ENCODE results near the gene KLHDC4. TPM values are rescaled to one million over a fixed set of nuclear protein-coding genes. Genes with fewer than 3 reads are reported as not detected.
"Not testable (repeated sequence)": the region's sequence is repeated elsewhere in the genome, so short reads cannot be mapped to it uniquely, and the experiment has no call there.

The KLHDC4 gene
- polyA plus RNA-seq, 1 donor, result 26.5 TPM

GRCh38 chr16:87684711-87685404 lies 80.9 kb downstream of the KLHDC4 start:
- DNase-seq (ENCODE audit: low read depth), result no peak

- DNase-seq (ENCODE audit: low read depth), result no peak
Observed at GRCh38 chr16:87684106-87684677, 81.6 kb downstream of the KLHDC4 start.

GRCh38 chr16:87682852-87683399 lies 82.9 kb downstream of the KLHDC4 start:
- no peak for DNase-seq (ENCODE audit: low read depth)

GRCh38 chr16:87681981-87682570 lies 83.7 kb downstream of the KLHDC4 start:
- DNase-seq (ENCODE audit: low read depth), result peak; percentile 40

GRCh38 chr16:87681051-87681602 lies 84.7 kb downstream of the KLHDC4 start:
- DNase-seq (ENCODE audit: low read depth), result not testable (repeated sequence)

- DNase-seq (ENCODE audit: low read depth), result no peak
Observed at GRCh38 chr16:87680272-87680644, 85.5 kb downstream of the KLHDC4 start.

- DNase-seq (ENCODE audit: low read depth), result no peak
Observed at GRCh38 chr16:87679593-87680271, 86.1 kb downstream of the KLHDC4 start.

- DNase-seq (ENCODE audit: low read depth), result no peak
Observed at GRCh38 chr16:87678618-87679017, 87.2 kb downstream of the KLHDC4 start.

GRCh38 chr16:87677830-87678229 lies 88.0 kb downstream of the KLHDC4 start:
- DNase-seq (ENCODE audit: low read depth), result no peak

- DNase-seq (ENCODE audit: low read depth), result no peak
Observed at GRCh38 chr16:87675111-87675719, 90.6 kb downstream of the KLHDC4 start.

GRCh38 chr16:87674419-87674818 lies 91.4 kb downstream of the KLHDC4 start:
- DNase-seq (ENCODE audit: low read depth), result no peak

GRCh38 chr16:87671715-87672270 lies 94.0 kb downstream of the KLHDC4 start:
- DNase-seq (ENCODE audit: low read depth), result no peak

- no peak for DNase-seq (ENCODE audit: low read depth)
Observed at GRCh38 chr16:87671221-87671620, 94.6 kb downstream of the KLHDC4 start.

GRCh38 chr16:87669672-87670071 lies 96.1 kb downstream of the KLHDC4 start:
- no peak for DNase-seq (ENCODE audit: low read depth)

GRCh38 chr16:87667946-87668345 lies 97.8 kb downstream of the KLHDC4 start:
- no peak for DNase-seq (ENCODE audit: low read depth)

GRCh38 chr16:87667443-87667842 lies 98.3 kb downstream of the KLHDC4 start:
- no peak for DNase-seq (ENCODE audit: low read depth)

GRCh38 chr16:87666919-87667318 lies 98.9 kb downstream of the KLHDC4 start:
- no peak for DNase-seq (ENCODE audit: low read depth)

- DNase-seq (ENCODE audit: low read depth), result no peak
Observed at GRCh38 chr16:87665193-87665592, 100.6 kb downstream of the KLHDC4 start.

- no peak for DNase-seq (ENCODE audit: low read depth)
Observed at GRCh38 chr16:87664792-87665191, 101.0 kb downstream of the KLHDC4 start.

GRCh38 chr16:87662254-87663204 lies 103.3 kb downstream of the KLHDC4 start:
- DNase-seq (ENCODE audit: low read depth), result no peak

Data from forelimb muscle (tissue), 1 donor.